Measurements from ENCODE around the gene SSBP2. TPM values are rescaled to one million over a fixed set of nuclear protein-coding genes. Genes with fewer than 3 reads are reported as not detected.

Gene SSBP2
- total RNA-seq, 3 donors from 2014 or later = 65.5 to 110 (median 76.6) TPM

- Histone ChIP-seq H3K4me1 (no peaks in the 10 kb centered on the region), H3K27me3 (no peaks in the 10 kb centered on the region), H3K27ac (no peak overlapping the region), H3K9me3 (no peaks in the 10 kb centered on the region), H3K4me3 (no peak overlapping the region), H3K36me3 (peaks cover 5% of the 10 kb centered on the region)
- TF ChIP-seq POLR2AphosphoS5 (IDR thresholded peaks at IDR 0.05) (no peak), POLR2A (IDR thresholded peaks at IDR 0.05) (no peak), CTCF (IDR thresholded peaks at IDR 0.05) (no peak)
- no peak for DNase-seq (ENCODE audit: low spot score in 2 of 2)
- intact Hi-C loops (cut with DNase I; ENCODE audit: low total_unique reads) = no loop called here
Measured at GRCh38 chr5:81549123-81549522, 201.8 kb downstream of the SSBP2 start.

GRCh38 chr5:81547001-81547400, 203.9 kb downstream of the SSBP2 start:
- Histone ChIP-seq H3K4me1 (no peaks in the 10 kb centered on the region), H3K4me3 (no peak overlapping the region), H3K27ac (no peak overlapping the region), H3K27me3 (no peaks in the 10 kb centered on the region), H3K36me3 (no peaks in the 10 kb centered on the region), H3K9me3 (no peaks in the 10 kb centered on the region)
- DNase-seq (ENCODE audit: low spot score in 2 of 2) = no peak
- intact Hi-C loops (cut with DNase I; ENCODE audit: low total_unique reads) = no loop called here
- no peak for TF ChIP-seq POLR2A (IDR thresholded peaks at IDR 0.05)
- TF ChIP-seq POLR2AphosphoS5 (IDR thresholded peaks at IDR 0.05) = no peak
- TF ChIP-seq CTCF (IDR thresholded peaks at IDR 0.05) = no peak

- Histone ChIP-seq H3K4me1 (no peaks in the 10 kb centered on the region), H3K4me3 (no peak overlapping the region), H3K9me3 (no peaks in the 10 kb centered on the region), H3K36me3 (no peaks in the 10 kb centered on the region), H3K27me3 (no peaks in the 10 kb centered on the region), H3K27ac (no peak overlapping the region)
- DNase-seq (ENCODE audit: low spot score in 2 of 2) = no peak
- intact Hi-C loops (cut with DNase I; ENCODE audit: low total_unique reads) = no loop called here
- TF ChIP-seq POLR2AphosphoS5 (IDR thresholded peaks at IDR 0.05) = no peak
- no peak for TF ChIP-seq POLR2A (IDR thresholded peaks at IDR 0.05)
- TF ChIP-seq CTCF (IDR thresholded peaks at IDR 0.05) = no peak
Measured at GRCh38 chr5:81545911-81546310, 205.0 kb downstream of the SSBP2 start.

- no peak for TF ChIP-seq POLR2AphosphoS5 (IDR thresholded peaks at IDR 0.05)
Measured at GRCh38 chr5:81544351-81545018, 206.4 kb downstream of the SSBP2 start.

GRCh38 chr5:81542242-81542641, 208.7 kb downstream of the SSBP2 start:
- Histone ChIP-seq H3K27me3 (no peaks in the 10 kb centered on the region), H3K36me3 (no peaks in the 10 kb centered on the region), H3K27ac (no peak overlapping the region), H3K4me3 (no peak overlapping the region), H3K9me3 (no peaks in the 10 kb centered on the region), H3K4me1 (no peaks in the 10 kb centered on the region)
- no peak for DNase-seq (ENCODE audit: low spot score in 2 of 2)
- intact Hi-C loops (cut with DNase I; ENCODE audit: low total_unique reads) = no loop called here
- no peak for TF ChIP-seq CTCF (IDR thresholded peaks at IDR 0.05)
- TF ChIP-seq POLR2AphosphoS5 (IDR thresholded peaks at IDR 0.05) = no peak
- no peak for TF ChIP-seq POLR2A (IDR thresholded peaks at IDR 0.05)

More at GRCh38 chr5:81544351-81545018, 206.4 kb downstream of the SSBP2 start:
- H3K27me3 ChIP-seq = no peaks in the 10 kb centered on the region
- no peaks in the 10 kb centered on the region for H3K4me1 ChIP-seq
- H3K9me3 ChIP-seq = no peaks in the 10 kb centered on the region
- no peak overlapping the region for H3K27ac ChIP-seq
- H3K36me3 ChIP-seq = no peaks in the 10 kb centered on the region
- intact Hi-C loops (cut with DNase I; ENCODE audit: low total_unique reads) = no loop called here
- no peak overlapping the region for H3K4me3 ChIP-seq
- no peak for DNase-seq (ENCODE audit: low spot score in 2 of 2)
